H1 (cell line): Measurements from ENCODE around the gene BRIP1.

Experiments
- BACH1 ChIP-seq: IDR thresholded peaks from 2 replicates; pipeline ENCODE4 v1.6.1; 2012; ENCODE audit warnings: low read length, improper control_type of control experiment
- CBX5 ChIP-seq: fragments of 300-800, 300-1000 bp; sonication (generic); IDR thresholded peaks from 2 replicates; pipeline ENCODE4 v1.7.1; 2016; ENCODE audit warnings: antibody characterized with exemption, low read length, low read depth
- RAD21 ChIP-seq, 2 experiments: IDR thresholded peaks in 1 of 2; conservative IDR thresholded peaks in 1 of 2; 2 replicates each; pipeline ENCODE4 v1.6.1; 2011; ENCODE audit warnings: low read depth in 2 of 2, low read length in 2 of 2, improper control_type of control experiment in 1 of 2, inconsistent platforms in 1 of 2, mild to moderate bottlenecking in 1 of 2, moderate library complexity in 1 of 2
- USF2 ChIP-seq: IDR thresholded peaks from 2 replicates; pipeline ENCODE4 v1.6.1; 2011; ENCODE audit warnings: low read length, improper control_type of control experiment

DNA sequence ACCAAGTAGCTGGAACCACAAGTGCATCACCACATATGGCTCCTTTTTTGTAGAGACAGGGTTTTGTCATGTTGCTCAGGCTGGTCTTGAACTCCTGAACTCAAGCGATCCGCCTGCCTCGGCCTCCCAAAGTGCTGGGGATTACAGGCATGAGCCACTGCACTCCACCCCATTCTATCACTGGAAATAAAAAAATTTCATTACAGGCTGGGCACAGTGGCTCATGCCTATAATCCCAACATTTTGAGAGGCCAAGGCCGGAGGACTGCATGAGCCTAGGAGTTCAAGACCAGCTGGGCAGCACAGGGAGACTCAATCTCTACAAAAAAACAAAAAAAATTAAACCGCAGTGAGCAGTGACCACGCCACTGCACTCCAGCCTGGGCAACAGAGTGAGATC lies 60.1 kb downstream of the BRIP1 start:
- TF ChIP-seq CBX5 (no peak), RAD21 (IDR thresholded peaks at IDR 0.05 in 1 of 2, conservative IDR thresholded peaks at IDR 0.05 in 1 of 2; ENCODE audit: low read depth in 2 of 2, low read length in 2 of 2) (no peak), USF2 (no peak), BACH1 (no peak)
